Measurements from ENCODE around the gene PSAP.
A peak's percentile ranks its signal among the peaks of the same experiment; 100 is the strongest.
"Not testable (repeated sequence)": the region's sequence is repeated elsewhere in the genome, so short reads cannot be mapped to it uniquely, and the experiment has no call there.

The PSAP gene

GRCh38 chr10:71850743-71851464 lies at the start of gene PSAP:
PSAP (minus strand) TSS chr10:71851251; CDS start chr10:71851221, 30 bp downstream.
- peak; percentile 96 for DNase-seq

GRCh38 chr10:71900441-71901180 lies 49.6 kb upstream of the PSAP start:
- no peak for DNase-seq

GRCh38 chr10:71899665-71900412 lies 48.8 kb upstream of the PSAP start:
- DNase-seq = no peak

GRCh38 chr10:71898346-71898745 lies 47.3 kb upstream of the PSAP start:
- not testable (repeated sequence) for DNase-seq

- DNase-seq = no peak
Observed at GRCh38 chr10:71893920-71894319, 42.9 kb upstream of the PSAP start.

- DNase-seq = no peak
Observed at GRCh38 chr10:71893258-71893815, 42.3 kb upstream of the PSAP start.

GRCh38 chr10:71891437-71891836 lies 40.4 kb upstream of the PSAP start:
- no peak for DNase-seq

GRCh38 chr10:71889388-71889987 lies 38.4 kb upstream of the PSAP start:
- no peak for DNase-seq

GRCh38 chr10:71888623-71889387 lies 37.8 kb upstream of the PSAP start:
- DNase-seq = peak; percentile 97

- DNase-seq = no peak
Observed at GRCh38 chr10:71888248-71888622, 37.2 kb upstream of the PSAP start.

GRCh38 chr10:71887743-71888142 lies 36.7 kb upstream of the PSAP start:
- no peak for DNase-seq

- DNase-seq = no peak
Observed at GRCh38 chr10:71882813-71883659, 32.0 kb upstream of the PSAP start.

GRCh38 chr10:71881647-71882355 lies 30.8 kb upstream of the PSAP start:
- no peak for DNase-seq

GRCh38 chr10:71881307-71881624 lies 30.2 kb upstream of the PSAP start:
- not testable (repeated sequence) for DNase-seq

GRCh38 chr10:71880425-71881306 lies 29.6 kb upstream of the PSAP start:
- DNase-seq = no peak

GRCh38 chr10:71878327-71879034 lies 27.4 kb upstream of the PSAP start:
- DNase-seq = no peak

- DNase-seq = no peak
Observed at GRCh38 chr10:71877821-71878220, 26.8 kb upstream of the PSAP start.

- DNase-seq = not testable (repeated sequence)
Observed at GRCh38 chr10:71874680-71875354, 23.8 kb upstream of the PSAP start.

Data from NCI-H226 (cell line).